Medulla oblongata (tissue), 1 donor: ENCODE results near the gene IVL.

ENCODE experiments used
- DNase-seq: peaks from one replicate; pipeline ENCODE4 v3.0.0-alpha.2; 2015; ENCODE audit errors: extremely low spot score

The IVL gene

GRCh38 chr1:152907686-152908601, at the start of gene IVL:
Gene IVL (plus strand): TSS chr1:152908546. CDS start chr1:152909798, 1,252 bp downstream.
- DNase-seq = no peak

GRCh38 chr1:152859696-152860095, 48.6 kb upstream of the IVL start, which contains the start of gene LCE7A:
Gene LCE7A (plus strand): TSS chr1:152859996. CDS start chr1:152860698, 702 bp downstream.
- DNase-seq = no peak

GRCh38 chr1:152860129-152860528, 48.2 kb upstream of the IVL start:
- DNase-seq = no peak

- no peak for DNase-seq
These were observed 47.0 kb upstream of the IVL start for GRCh38 chr1:152861374-152861773.

GRCh38 chr1:152864443-152864842, 43.9 kb upstream of the IVL start:
- no peak for DNase-seq

- DNase-seq = no peak
These were observed 42.0 kb upstream of the IVL start for GRCh38 chr1:152866321-152866720.

- peak; percentile 87 for DNase-seq
These were observed 38.4 kb upstream of the IVL start for GRCh38 chr1:152869808-152870419.

- no peak for DNase-seq
These were observed 37.3 kb upstream of the IVL start for GRCh38 chr1:152870831-152871730.

GRCh38 chr1:152871731-152872126, 36.6 kb upstream of the IVL start:
- DNase-seq = no peak

GRCh38 chr1:152873495-152873894, 34.9 kb upstream of the IVL start:
- no peak for DNase-seq

- DNase-seq = no peak
These were observed 31.5 kb upstream of the IVL start for GRCh38 chr1:152876827-152877226.

GRCh38 chr1:152878042-152878441, 30.3 kb upstream of the IVL start, which contains the start of gene SMCP:
Gene SMCP (plus strand): TSS chr1:152878322. CDS start chr1:152884423, 6,101 bp downstream.
- DNase-seq = no peak

- DNase-seq = no peak
These were observed 28.7 kb upstream of the IVL start for GRCh38 chr1:152879559-152880198.

GRCh38 chr1:152880316-152880715, 28.0 kb upstream of the IVL start:
- no peak for DNase-seq

- no peak for DNase-seq
These were observed 27.4 kb upstream of the IVL start for GRCh38 chr1:152880907-152881306.

- no peak for DNase-seq
These were observed 24.3 kb upstream of the IVL start for GRCh38 chr1:152884085-152884484.

- DNase-seq = no peak
These were observed 23.8 kb upstream of the IVL start for GRCh38 chr1:152884506-152884905.

- no peak for DNase-seq
These were observed 23.3 kb upstream of the IVL start for GRCh38 chr1:152884966-152885624.

GRCh38 chr1:152886085-152886484, 22.3 kb upstream of the IVL start:
- no peak for DNase-seq

GRCh38 chr1:152886758-152887409, 21.5 kb upstream of the IVL start:
- no peak for DNase-seq
